Measurements from ENCODE around the gene MGST2.

DNA sequence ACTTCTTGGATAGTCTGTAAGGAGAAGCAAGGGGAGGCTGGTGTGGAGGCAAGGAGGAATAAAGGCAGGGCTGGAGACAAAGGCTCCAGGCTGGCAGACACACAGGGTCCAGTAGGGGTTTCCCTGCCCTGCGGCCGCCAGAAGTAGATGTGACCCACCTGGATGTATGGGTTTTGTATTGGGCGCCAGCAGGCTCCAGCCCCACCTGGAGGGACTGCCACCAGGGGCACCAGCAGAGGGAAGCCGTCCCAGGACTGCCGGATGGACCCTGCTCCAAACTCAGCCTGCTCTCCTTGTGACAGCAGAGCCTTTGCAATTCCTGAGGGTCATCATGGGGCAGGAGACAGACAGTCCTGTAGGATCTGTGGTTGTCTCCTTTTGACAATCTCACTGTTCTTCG is 52.7 kb downstream of the MGST2 start:
- TF ChIP-seq, protein P1, sequence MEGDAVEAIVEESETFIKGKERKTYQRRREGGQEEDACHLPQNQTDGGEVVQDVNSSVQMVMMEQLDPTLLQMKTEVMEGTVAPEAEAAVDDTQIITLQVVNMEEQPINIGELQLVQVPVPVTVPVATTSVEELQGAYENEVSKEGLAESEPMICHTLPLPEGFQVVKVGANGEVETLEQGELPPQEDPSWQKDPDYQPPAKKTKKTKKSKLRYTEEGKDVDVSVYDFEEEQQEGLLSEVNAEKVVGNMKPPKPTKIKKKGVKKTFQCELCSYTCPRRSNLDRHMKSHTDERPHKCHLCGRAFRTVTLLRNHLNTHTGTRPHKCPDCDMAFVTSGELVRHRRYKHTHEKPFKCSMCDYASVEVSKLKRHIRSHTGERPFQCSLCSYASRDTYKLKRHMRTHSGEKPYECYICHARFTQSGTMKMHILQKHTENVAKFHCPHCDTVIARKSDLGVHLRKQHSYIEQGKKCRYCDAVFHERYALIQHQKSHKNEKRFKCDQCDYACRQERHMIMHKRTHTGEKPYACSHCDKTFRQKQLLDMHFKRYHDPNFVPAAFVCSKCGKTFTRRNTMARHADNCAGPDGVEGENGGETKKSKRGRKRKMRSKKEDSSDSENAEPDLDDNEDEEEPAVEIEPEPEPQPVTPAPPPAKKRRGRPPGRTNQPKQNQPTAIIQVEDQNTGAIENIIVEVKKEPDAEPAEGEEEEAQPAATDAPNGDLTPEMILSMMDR (conservative IDR thresholded peaks at IDR 0.05; ENCODE audit: low read depth, low read length), result no peak
- TF ChIP-seq EZH2phosphoT487 (IDR thresholded peaks at IDR 0.05; ENCODE audit: borderline replicate concordance, low read length), result no peak
